K562 (cell line): ENCODE results near the gene MBNL1.

Source experiments
- BCOR ChIP-seq: fragments of 450-650 bp; IDR thresholded peaks from 2 replicates; pipeline ENCODE4 v1.6.1; 2016
- FOXK2 ChIP-seq, 2 experiments: fragments of 450-650 bp; IDR thresholded peaks in 1 of 2; conservative IDR thresholded peaks in 1 of 2; 2 replicates each; pipeline ENCODE4 v1.6.1; 2016; ENCODE audit warnings: low read depth in 2 of 2, mild to moderate bottlenecking in 1 of 2
- POLR2A ChIP-seq: fragments of 450-650 bp; conservative IDR thresholded peaks from 2 replicates; pipeline ENCODE4 v1.6.1; 2016
- POLR2AphosphoS5 ChIP-seq: IDR thresholded peaks from 2 replicates; pipeline ENCODE4 v1.6.1; 2011; ENCODE audit warnings: mild to moderate bottlenecking, low read depth, low read length, moderate library complexity; ENCODE audit not compliant: control insufficient read depth, insufficient read depth
- RCOR1 ChIP-seq, 2 experiments: IDR thresholded peaks; 2 replicates each; pipeline ENCODE4 v1.6.1; 2012; ENCODE audit warnings: low read depth in 2 of 2, low read length in 2 of 2, borderline replicate concordance in 1 of 2, improper control_type of control experiment in 1 of 2
- SP2 ChIP-seq: IDR thresholded peaks from 2 replicates; pipeline ENCODE4 v1.6.1; 2011; ENCODE audit warnings: mild to moderate bottlenecking, low read depth, low read length, moderate library complexity; ENCODE audit not compliant: poor library complexity, severe bottlenecking; ENCODE audit errors: extremely low read depth
- TF ChIP-seq, protein P1 (sequence below), 2 experiments: IDR thresholded peaks; 2 replicates each; pipeline ENCODE4 v1.6.1; 2012; ENCODE audit warnings: improper control_type of control experiment in 2 of 2, low read depth in 2 of 2, low read length in 2 of 2, borderline replicate concordance in 1 of 2
- TF ChIP-seq, protein P2 (sequence below), 3 experiments: IDR thresholded peaks in 2 of 3; conservative IDR thresholded peaks in 1 of 3; 2 replicates each; pipeline ENCODE4 v1.5.1; 2011 to 2012; ENCODE audit warnings: low read length in 3 of 3, mild to moderate bottlenecking in 3 of 3, control low read depth in 2 of 3, improper control_type of control experiment in 1 of 3, inconsistent platforms in 1 of 3, low read depth in 1 of 3, mixed read lengths in 1 of 3, moderate library complexity in 1 of 3; ENCODE audit not compliant: insufficient read depth in 2 of 3

DNA sequence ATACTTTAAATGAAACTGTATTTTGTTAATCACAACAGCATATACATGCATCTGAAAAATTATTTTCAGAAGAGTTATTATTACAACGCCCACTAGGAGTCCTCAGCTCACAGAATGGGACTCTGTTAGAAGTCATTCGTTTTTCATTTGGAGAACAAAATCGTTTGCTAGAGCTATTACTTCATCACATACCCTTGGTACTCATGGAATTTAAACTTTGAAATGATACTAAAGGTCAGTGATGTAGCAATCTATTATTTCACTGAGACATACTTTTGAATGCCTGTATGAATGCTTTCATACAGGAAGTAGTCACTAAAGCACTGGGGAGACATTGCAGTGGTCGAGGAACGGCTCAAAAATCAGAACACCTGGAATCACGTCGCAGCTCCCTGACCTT lies 198.1 kb downstream of the MBNL1 start:
- no peak for TF ChIP-seq FOXK2 (conservative IDR thresholded peaks at IDR 0.05 in 1 of 2, IDR thresholded peaks at IDR 0.05 in 1 of 2; ENCODE audit: low read depth in 2 of 2)
- TF ChIP-seq RCOR1 (IDR thresholded peaks at IDR 0.05; ENCODE audit: borderline replicate concordance in 1 of 2, low read depth in 2 of 2, low read length in 2 of 2): no peak
- TF ChIP-seq POLR2AphosphoS5: no peak; the same call in 1 of the 2 replicates
- peak; percentile 27; the same call in 1 of the 2 replicates for TF ChIP-seq POLR2A
- no peak for TF ChIP-seq SP2
- TF ChIP-seq, protein P1, sequence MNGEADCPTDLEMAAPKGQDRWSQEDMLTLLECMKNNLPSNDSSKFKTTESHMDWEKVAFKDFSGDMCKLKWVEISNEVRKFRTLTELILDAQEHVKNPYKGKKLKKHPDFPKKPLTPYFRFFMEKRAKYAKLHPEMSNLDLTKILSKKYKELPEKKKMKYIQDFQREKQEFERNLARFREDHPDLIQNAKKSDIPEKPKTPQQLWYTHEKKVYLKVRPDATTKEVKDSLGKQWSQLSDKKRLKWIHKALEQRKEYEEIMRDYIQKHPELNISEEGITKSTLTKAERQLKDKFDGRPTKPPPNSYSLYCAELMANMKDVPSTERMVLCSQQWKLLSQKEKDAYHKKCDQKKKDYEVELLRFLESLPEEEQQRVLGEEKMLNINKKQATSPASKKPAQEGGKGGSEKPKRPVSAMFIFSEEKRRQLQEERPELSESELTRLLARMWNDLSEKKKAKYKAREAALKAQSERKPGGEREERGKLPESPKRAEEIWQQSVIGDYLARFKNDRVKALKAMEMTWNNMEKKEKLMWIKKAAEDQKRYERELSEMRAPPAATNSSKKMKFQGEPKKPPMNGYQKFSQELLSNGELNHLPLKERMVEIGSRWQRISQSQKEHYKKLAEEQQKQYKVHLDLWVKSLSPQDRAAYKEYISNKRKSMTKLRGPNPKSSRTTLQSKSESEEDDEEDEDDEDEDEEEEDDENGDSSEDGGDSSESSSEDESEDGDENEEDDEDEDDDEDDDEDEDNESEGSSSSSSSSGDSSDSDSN (IDR thresholded peaks at IDR 0.05; ENCODE audit: borderline replicate concordance in 1 of 2, low read depth in 2 of 2, low read length in 2 of 2): no peak
- TF ChIP-seq, protein P2, sequence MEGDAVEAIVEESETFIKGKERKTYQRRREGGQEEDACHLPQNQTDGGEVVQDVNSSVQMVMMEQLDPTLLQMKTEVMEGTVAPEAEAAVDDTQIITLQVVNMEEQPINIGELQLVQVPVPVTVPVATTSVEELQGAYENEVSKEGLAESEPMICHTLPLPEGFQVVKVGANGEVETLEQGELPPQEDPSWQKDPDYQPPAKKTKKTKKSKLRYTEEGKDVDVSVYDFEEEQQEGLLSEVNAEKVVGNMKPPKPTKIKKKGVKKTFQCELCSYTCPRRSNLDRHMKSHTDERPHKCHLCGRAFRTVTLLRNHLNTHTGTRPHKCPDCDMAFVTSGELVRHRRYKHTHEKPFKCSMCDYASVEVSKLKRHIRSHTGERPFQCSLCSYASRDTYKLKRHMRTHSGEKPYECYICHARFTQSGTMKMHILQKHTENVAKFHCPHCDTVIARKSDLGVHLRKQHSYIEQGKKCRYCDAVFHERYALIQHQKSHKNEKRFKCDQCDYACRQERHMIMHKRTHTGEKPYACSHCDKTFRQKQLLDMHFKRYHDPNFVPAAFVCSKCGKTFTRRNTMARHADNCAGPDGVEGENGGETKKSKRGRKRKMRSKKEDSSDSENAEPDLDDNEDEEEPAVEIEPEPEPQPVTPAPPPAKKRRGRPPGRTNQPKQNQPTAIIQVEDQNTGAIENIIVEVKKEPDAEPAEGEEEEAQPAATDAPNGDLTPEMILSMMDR (IDR thresholded peaks at IDR 0.05 in 2 of 3, conservative IDR thresholded peaks at IDR 0.05 in 1 of 3; ENCODE audit: insufficient read depth in 2 of 3, low read depth in 1 of 3, low read length in 3 of 3): peak; percentile 33 to 58 (median 46); a peak in 4 of 6 replicates
- TF ChIP-seq BCOR: no peak
